Measurements from ENCODE around the gene WNT6.

GRCh38 chr2:218879776-218880101, 20.1 kb downstream of the WNT6 start:
- no peak for TF ChIP-seq RNF2 (IDR thresholded peaks at IDR 0.05; ENCODE audit: borderline replicate concordance, low read depth, low read length, missing control alignments, poor library complexity, severe bottlenecking)
- TF ChIP-seq EZH2 (IDR thresholded peaks at IDR 0.05; ENCODE audit: low read depth, low read length, severe bottlenecking) = no peak
- TF ChIP-seq CHD2 (IDR thresholded peaks at IDR 0.05; ENCODE audit: low read length) = no peak
- TF ChIP-seq CREB1 (IDR thresholded peaks at IDR 0.05) = no peak
- no peak for TF ChIP-seq YY1 (IDR thresholded peaks at IDR 0.05; ENCODE audit: low read depth, low read length)
- no peak for TF ChIP-seq JUN (IDR thresholded peaks at IDR 0.05; ENCODE audit: low read depth, low read length)
- no peak for TF ChIP-seq CTCF (IDR thresholded peaks at IDR 0.05; ENCODE audit: control extremely low read depth in 1 of 3, insufficient read depth in 1 of 3, low read depth in 1 of 3, low read length in 3 of 3)
- no peak for TF ChIP-seq TCF12 (IDR thresholded peaks at IDR 0.05; ENCODE audit: low read depth, low read length)
- TF ChIP-seq RAD21 (IDR thresholded peaks at IDR 0.05 in 1 of 2, conservative IDR thresholded peaks at IDR 0.05 in 1 of 2; ENCODE audit: low read depth in 2 of 2, low read length in 2 of 2) = no peak
- TF ChIP-seq, protein P1, sequence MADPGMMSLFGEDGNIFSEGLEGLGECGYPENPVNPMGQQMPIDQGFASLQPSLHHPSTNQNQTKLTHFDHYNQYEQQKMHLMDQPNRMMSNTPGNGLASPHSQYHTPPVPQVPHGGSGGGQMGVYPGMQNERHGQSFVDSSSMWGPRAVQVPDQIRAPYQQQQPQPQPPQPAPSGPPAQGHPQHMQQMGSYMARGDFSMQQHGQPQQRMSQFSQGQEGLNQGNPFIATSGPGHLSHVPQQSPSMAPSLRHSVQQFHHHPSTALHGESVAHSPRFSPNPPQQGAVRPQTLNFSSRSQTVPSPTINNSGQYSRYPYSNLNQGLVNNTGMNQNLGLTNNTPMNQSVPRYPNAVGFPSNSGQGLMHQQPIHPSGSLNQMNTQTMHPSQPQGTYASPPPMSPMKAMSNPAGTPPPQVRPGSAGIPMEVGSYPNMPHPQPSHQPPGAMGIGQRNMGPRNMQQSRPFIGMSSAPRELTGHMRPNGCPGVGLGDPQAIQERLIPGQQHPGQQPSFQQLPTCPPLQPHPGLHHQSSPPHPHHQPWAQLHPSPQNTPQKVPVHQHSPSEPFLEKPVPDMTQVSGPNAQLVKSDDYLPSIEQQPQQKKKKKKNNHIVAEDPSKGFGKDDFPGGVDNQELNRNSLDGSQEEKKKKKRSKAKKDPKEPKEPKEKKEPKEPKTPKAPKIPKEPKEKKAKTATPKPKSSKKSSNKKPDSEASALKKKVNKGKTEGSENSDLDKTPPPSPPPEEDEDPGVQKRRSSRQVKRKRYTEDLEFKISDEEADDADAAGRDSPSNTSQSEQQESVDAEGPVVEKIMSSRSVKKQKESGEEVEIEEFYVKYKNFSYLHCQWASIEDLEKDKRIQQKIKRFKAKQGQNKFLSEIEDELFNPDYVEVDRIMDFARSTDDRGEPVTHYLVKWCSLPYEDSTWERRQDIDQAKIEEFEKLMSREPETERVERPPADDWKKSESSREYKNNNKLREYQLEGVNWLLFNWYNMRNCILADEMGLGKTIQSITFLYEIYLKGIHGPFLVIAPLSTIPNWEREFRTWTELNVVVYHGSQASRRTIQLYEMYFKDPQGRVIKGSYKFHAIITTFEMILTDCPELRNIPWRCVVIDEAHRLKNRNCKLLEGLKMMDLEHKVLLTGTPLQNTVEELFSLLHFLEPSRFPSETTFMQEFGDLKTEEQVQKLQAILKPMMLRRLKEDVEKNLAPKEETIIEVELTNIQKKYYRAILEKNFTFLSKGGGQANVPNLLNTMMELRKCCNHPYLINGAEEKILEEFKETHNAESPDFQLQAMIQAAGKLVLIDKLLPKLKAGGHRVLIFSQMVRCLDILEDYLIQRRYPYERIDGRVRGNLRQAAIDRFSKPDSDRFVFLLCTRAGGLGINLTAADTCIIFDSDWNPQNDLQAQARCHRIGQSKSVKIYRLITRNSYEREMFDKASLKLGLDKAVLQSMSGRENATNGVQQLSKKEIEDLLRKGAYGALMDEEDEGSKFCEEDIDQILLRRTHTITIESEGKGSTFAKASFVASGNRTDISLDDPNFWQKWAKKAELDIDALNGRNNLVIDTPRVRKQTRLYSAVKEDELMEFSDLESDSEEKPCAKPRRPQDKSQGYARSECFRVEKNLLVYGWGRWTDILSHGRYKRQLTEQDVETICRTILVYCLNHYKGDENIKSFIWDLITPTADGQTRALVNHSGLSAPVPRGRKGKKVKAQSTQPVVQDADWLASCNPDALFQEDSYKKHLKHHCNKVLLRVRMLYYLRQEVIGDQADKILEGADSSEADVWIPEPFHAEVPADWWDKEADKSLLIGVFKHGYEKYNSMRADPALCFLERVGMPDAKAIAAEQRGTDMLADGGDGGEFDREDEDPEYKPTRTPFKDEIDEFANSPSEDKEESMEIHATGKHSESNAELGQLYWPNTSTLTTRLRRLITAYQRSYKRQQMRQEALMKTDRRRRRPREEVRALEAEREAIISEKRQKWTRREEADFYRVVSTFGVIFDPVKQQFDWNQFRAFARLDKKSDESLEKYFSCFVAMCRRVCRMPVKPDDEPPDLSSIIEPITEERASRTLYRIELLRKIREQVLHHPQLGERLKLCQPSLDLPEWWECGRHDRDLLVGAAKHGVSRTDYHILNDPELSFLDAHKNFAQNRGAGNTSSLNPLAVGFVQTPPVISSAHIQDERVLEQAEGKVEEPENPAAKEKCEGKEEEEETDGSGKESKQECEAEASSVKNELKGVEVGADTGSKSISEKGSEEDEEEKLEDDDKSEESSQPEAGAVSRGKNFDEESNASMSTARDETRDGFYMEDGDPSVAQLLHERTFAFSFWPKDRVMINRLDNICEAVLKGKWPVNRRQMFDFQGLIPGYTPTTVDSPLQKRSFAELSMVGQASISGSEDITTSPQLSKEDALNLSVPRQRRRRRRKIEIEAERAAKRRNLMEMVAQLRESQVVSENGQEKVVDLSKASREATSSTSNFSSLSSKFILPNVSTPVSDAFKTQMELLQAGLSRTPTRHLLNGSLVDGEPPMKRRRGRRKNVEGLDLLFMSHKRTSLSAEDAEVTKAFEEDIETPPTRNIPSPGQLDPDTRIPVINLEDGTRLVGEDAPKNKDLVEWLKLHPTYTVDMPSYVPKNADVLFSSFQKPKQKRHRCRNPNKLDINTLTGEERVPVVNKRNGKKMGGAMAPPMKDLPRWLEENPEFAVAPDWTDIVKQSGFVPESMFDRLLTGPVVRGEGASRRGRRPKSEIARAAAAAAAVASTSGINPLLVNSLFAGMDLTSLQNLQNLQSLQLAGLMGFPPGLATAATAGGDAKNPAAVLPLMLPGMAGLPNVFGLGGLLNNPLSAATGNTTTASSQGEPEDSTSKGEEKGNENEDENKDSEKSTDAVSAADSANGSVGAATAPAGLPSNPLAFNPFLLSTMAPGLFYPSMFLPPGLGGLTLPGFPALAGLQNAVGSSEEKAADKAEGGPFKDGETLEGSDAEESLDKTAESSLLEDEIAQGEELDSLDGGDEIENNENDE (IDR thresholded peaks at IDR 0.05; ENCODE audit: insufficient replicate concordance, low read length) = no peak
